ENCODE results near the gene ARHGAP32.

GRCh38 chr11:128942817-128943427 lies 249.2 kb downstream of the ARHGAP32 start, which contains the start of gene TP53AIP1:
- TF ChIP-seq CTCF (conservative IDR thresholded peaks at IDR 0.05 in 1 of 2, IDR thresholded peaks at IDR 0.05 in 1 of 2; ENCODE audit: low read depth in 1 of 2, low read length in 2 of 2) = no peak
- no peak for TF ChIP-seq EZH2 (IDR thresholded peaks at IDR 0.05; ENCODE audit: low read length, missing control alignments)

Data from fibroblast of lung (primary cell).